HG02938 (cell line): ENCODE data around the gene PTPN22.

ENCODE experiments used
- ATAC-seq: cut with Tn5 transposase; IDR thresholded peaks from one replicate; pipeline ENCODE4 v1.9.1; 2021; ENCODE audit warnings: mild to moderate bottlenecking, moderate library complexity; ENCODE audit not compliant: unreplicated experiment

PTPN22 gene

GRCh38 chr1:113887402-113888175 lies 16.1 kb upstream of the PTPN22 start, which contains the start of gene BCL2L15:
TSS of gene BCL2L15 (minus strand) at chr1:113887581. CDS start at chr1:113887375, 206 bp downstream.
- ATAC-seq, result no peak

- ATAC-seq, result no peak
These were observed 15.2 kb upstream of the PTPN22 start for GRCh38 chr1:113886417-113887401.

DNA sequence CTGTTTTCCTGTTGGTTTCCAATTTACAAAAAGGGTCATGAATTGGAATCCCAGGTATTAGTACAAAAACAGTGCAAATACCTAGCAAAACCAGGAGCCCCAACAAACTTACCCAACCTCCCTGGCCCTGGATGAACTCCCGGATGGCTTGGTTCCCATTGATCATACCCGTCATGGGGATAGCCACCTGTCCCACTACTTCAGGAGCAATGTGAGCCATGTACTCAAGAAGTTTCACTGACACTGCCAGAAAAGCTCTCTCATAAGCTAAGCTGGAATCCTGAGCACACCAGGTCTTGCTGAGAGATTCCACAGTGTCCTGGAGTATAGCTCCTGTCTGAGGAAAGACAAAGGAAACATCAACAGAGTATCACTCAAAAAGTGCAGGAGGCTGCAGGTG lies 10.1 kb upstream of the PTPN22 start:
- no peak for ATAC-seq

- ATAC-seq, result no peak
These were observed 8.2 kb upstream of the PTPN22 start for GRCh38 chr1:113879739-113880038.

- no peak for ATAC-seq
These were observed 4.7 kb upstream of the PTPN22 start for GRCh38 chr1:113876176-113876575.

GRCh38 chr1:113875714-113876113 lies 4.2 kb upstream of the PTPN22 start:
- peak; percentile 38 for ATAC-seq

GRCh38 chr1:113874012-113874879 lies 2.7 kb upstream of the PTPN22 start:
- no peak for ATAC-seq

DNA sequence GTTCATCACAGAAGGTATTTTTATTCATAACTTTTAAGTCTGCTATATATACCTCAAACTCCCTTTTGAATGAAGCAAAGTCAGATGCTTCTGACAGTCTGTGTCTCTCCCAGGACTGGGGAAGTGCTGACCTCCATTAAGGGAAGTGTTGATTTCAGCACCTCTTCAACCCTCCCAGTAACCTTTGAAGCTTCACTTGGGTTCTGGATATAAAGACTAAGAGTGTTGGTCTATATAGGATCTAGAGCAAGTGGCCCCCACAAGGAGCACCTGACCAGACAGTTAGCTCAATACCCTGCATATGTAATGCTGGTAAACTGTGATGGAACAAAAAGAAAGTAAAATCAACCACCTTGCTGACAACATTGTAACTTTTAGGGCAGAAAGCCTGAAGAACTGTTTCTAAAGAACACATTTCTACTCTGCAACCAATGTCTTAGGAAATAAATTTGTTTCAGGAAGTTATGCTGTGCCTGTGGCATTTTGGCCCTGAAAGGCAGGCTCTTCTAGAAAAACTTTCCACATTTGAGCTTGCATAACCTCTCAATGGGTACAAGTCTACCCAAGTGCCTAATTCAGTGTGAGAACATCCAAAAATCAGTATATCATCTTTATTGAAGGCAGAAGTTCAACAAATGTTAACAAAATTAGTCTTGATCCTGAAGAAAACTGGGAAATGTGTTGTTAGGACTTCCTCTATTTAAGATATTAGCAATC lies 865 bp upstream of the PTPN22 start:
- no peak for ATAC-seq

DNA sequence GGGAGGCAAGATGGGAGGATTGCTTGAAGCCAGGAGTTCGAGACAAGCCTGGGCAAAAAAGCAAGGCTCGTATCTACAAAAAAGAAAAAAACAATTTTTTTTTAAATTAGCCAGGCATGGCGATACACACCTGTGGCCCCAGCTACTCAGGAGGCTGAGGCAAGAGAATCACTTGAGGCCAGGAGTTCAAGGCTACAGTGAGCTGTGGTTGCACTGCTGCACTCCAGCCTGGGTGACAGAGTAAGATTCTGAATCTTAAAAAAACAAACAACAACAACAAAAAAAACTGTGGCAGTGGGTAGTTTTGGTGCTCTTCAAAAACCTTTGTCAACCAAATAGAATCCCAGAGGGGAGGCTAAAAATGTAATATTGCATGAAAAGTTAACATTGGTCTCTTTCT lies 734 bp downstream of the PTPN22 start:
- no peak for ATAC-seq

DNA sequence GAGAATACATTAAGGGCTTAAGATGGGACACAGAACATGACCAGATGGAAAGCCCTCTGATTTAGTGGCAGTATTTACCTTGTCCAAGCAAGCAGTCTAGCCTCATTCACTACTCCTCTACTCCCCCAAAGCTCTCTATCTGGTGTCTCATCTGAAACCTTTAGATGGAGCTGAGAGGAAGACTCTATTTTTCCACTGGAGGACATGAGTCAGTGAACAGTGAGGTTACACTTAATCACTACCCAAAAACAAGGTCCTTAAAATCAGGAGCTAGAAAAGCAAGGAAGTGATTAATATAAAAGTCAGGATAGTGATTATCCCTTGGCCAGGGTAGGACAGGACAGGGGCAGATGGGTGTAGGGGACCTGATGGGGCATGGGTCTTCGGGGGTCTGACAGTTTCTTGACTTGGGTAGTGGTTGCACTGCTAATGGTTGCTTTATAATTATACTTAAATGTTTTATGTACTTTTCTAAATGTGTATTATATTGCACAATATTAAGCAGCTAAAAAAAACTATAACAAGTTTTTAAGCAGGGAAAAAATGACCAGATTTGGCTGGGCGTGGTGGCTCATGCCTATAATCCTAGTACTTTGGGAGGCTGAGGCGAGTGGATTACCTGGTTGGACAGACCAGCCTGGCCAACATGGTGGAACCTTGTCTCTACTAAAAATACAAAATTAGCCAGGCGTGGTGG lies 3.0 kb downstream of the PTPN22 start:
- ATAC-seq, result no peak

- no peak for ATAC-seq
These were observed 9.9 kb downstream of the PTPN22 start for GRCh38 chr1:113861641-113862040.

DNA sequence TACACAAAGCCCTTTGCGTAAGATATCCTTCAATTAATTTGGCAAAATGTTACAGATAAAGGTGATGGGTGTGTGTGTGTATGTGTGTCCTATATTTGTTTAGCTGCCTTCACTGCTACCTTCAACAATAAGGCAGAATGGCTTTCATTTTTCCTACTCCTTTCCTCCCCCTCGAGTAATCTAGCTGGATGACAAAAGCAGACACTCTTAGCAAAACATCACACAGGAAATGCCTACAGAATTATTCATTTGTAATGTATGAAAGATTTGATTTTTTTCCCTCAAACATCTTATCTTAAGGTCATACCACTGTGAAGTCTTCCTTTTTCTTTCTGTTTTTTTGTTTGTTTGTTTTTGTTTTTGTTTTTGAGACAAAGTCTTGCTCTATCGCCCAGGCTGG lies 10.6 kb downstream of the PTPN22 start:
- ATAC-seq, result no peak

- ATAC-seq, result peak; percentile 90
These were observed 11.9 kb downstream of the PTPN22 start for GRCh38 chr1:113859478-113860175.

DNA sequence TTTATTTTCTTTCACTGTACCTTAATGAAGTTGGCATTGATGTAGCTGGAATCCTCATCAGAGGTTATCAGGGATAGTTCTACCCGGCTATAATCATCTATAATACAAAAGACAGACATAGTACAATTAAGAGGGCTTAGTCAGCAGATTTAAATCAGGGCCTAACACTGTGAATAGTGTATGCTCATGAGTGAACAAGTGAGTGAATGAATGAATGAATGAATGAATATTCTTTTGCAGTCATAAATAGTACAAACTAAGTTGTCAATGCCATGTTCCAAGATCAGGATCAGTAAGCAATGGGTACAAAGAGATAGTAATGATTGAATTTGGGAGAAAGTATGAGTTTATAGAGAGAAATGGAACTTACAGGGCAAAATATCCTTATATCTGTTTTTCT lies 12.5 kb downstream of the PTPN22 start:
- ATAC-seq, result no peak

GRCh38 chr1:113858418-113858817 lies 13.1 kb downstream of the PTPN22 start:
- peak; percentile 39 for ATAC-seq

DNA sequence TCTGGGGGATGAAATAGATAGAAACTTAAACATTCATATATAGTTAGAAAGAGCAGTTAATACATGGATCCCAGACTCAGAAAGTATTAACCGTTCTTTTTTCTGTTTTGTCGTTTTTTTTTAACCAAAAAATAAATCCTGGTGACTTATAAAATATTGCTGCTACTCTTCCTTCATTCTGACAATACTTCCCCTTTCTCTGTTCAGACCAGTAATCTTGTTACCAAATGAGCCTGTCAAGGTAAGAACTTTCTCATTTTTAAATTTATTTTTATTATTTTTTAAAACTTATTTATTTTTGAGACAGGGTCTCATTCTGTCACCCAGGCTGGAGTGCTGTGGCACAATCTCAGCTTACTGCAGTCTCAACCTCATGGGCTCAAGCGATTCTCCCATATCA lies 13.7 kb downstream of the PTPN22 start:
- ATAC-seq, result no peak

DNA sequence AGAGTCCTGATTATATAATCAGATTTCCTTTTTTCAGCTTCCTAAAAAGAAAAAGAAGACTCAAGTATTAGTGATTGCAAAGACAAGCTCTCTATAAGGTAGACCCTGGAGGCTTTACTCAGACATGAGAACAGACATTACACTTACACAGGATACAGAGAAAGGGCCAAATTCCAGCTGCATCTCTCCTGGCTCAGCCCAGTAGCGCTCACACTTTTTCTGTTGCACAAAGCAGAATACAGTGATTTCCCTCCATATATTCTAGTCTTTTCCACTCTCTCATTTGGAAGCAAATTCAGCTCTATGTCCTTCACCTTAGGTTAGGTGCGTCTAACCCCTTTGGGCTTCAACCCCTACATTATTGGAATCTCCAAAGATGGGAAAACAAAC lies 15.1 kb downstream of the PTPN22 start:
- no peak for ATAC-seq

DNA sequence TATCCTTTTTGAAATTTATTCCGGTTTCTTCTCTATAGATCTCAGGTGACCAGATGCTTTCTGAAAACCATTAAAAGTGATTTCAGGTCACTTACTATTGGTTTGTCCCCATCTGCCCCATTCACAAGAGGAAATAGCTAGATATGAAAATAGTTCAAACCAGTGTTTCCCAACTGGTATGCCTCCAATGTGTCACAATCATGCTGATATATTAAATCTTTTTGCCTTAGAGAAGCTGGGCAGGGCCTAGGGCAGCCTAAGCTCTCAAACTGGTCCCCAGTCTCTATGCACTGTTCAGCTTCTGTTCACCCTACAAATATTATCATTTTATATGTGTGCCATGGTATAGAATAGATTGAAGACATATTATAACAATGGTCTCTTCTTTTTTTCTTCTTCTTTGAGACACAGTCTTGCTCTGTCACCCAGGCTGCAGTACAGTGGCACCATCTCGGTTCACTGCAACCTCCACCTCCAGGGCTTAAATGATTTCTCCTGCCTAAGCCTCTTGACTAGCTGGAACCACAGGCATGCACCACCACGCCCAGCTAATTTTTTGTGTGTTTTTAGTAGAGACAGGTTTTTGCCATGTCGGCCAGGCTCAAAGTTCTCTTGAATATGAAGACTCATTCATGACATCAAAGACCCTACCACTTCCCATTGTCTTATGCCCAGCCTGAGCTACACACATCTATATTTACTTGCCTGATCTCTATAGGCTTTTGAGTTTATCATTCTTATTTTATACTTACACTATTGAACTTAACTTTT lies 15.7 kb downstream of the PTPN22 start:
- no peak for ATAC-seq
